HT1080 (cell line): ENCODE results near the gene ADARB1. TPM values are rescaled to one million over a fixed set of nuclear protein-coding genes. Genes with fewer than 3 reads are reported as not detected.
"Not testable (repeated sequence)": the region's sequence is repeated elsewhere in the genome, so short reads cannot be mapped to it uniquely, and the experiment has no call there.

Experiments
- DNase-seq: peaks from one replicate; pipeline ENCODE4 v3.0.0-alpha.2; 2015; ENCODE audit warnings: low read depth
- polyA plus RNA-seq, 2 experiments: library from polyadenylated mRNA; depleted of rRNA; stranded (reverse); fragments of >200 nt; gene quantifications; 2 replicates each; pipeline ENCODE4 v1.2.3, GENCODE V29; 2015
- total RNA-seq: library from RNA; depleted of rRNA; stranded (reverse); fragments of >200 nt; shearing (Covaris generic); gene quantifications from 2 replicates; pipeline ENCODE4 v1.2.3, GENCODE V29; 2014; rRNA removed

ADARB1 gene
- total RNA-seq = 20.6 and 22.4 TPM in 2 replicates
- 17.7 and 21.2 TPM in 2 replicates for polyA plus RNA-seq (2015; cell fraction: cytosol; rRNA removed)
- polyA plus RNA-seq (2015; cell fraction: nucleus; rRNA removed) = 27.7 and 28.2 TPM in 2 replicates

DNA sequence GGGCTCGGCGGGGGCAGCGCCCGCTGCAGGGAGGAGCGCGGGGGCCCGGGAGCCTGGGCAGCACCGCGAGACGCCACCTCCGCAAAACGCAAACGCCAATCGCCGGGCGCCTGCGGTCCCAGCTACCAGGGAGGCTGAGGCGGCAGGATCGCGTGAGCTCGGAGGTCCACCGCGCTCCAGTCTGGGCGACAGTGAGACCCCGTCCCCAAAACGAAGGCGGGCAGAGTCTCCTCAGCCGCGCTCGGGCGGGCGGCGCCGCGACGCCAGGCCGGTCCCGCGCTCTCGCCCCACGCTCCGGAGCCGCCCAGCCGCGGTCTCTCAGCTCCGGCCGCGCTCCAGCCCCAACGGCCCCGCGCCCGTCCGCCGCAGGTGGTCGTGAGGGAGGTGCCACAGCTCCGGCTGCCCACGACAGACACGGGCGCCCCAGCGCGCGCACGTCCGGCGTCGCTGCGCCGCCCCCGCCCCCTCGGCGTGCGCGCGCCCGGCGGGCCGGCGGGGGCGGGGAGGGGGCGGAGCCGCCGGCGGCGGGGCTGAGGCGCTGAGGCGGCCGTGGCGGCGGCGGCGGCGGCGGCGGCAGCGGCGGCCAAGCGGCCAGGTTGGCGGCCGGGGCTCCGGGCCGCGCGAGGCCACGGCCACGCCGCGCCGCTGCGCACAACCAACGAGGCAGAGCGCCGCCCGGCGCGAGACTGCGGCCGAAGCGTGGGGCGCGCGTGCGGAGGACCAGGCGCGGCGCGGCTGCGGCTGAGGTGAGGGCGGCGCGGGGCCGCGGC lies at the start of gene ADARB1:
ADARB1 (plus strand) TSS at position 533 of the 770 bp plus-strand sequence. CDS start 97,077 bp downstream, outside the sequence.
- DNase-seq = peak; percentile 37

DNA sequence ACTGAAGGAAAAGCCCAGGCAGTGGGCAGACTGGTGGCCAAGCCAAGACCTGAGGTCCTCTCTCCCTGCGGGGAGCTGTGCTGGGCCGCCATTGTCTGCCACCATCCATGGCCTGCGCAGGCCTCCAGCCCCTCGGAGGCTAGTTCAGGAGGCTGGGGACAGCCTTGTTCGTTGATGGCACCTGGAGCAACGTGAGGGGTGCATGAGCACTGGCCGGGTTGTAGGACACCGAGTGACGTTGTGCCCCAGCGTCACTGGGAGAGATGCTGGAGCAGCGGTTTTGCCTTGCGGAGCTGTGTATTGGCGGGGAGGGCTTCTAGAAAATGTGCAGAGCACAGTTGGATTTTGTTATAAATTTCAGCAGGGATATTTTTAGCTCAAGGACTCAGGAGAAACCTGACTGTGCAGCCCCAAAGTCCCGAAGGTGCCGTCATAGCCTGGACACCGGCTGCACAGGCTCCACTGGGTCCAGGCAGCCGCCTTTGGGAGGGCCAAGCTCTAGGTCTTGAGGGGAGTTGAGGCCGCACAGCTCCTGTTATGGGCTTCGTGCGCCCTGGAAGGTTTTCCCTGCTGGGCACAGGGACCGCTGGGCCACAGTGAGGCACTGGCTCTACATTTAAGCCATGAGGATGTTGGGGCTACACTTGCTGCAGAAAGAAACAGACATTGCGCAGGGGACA lies 48.2 kb upstream of the ADARB1 start:
- no peak for DNase-seq

GRCh38 chr21:45026826-45027225 lies 47.6 kb upstream of the ADARB1 start:
- no peak for DNase-seq

DNA sequence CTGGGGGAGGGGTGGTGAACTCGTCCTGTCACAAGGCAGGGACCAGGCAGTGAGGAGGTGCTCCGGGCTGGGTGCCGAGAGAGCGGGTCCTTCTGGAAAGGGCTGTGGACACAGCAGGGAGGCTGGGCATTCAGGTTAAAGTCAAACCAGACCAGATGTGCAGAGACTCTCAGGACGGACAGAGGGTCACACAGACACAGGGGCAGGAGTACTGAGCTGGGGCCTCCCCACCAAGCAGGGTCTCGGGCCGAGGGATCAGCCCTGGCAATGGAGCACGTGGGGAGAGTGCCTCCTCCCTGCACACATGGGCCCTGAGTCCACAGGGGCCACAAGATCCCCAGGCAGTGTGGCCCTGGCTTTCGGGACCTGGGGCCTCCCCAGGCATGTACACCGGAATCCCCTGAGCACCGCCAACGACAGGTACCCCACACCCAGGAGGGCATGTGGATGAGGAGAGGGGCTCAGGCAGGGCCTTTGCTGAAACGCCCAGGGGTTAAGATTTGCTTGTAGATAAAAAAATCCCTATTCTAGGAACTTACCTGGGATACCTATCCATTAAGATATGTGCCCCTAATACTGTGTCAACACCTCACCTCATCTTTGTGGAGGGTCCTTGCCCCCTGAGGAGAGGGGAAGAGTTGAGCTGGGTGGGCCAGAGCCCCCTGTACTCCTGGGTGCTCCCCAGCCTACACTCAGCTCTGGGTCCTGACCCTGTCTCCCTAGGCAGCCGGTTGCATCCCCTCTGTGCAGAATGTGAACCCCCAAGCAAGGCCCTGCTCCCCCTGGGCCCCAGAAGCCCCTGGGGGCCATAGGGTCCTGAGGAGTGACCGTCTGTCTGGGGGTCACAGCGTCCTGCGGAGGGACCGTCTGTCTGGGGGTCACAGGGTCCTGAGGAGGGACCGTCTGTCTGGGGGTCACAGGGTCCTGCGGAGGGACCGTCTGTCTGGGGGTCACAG lies 46.9 kb upstream of the ADARB1 start:
- no peak for DNase-seq

DNA sequence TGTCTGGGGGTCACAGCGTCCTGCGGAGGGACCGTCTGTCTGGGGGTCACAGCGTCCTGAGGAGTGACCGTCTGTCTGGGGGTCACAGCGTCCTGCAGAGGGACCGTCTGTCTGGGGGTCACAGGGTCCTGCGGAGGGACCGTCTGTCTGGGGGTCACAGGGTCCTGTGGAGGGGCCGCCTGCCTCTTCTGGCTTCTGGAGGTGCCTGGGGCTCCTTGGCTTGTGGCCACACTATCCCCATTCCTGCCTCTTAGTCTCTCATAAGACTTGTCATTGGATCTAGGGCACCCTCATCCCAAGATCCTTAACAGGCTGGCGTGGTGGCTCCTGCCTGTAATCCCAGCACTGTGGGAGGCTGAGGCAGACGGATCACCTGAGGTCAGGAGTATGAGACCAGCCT lies 45.7 kb upstream of the ADARB1 start:
- DNase-seq = not testable (repeated sequence)

GRCh38 chr21:45029298-45029947 lies 45.0 kb upstream of the ADARB1 start:
- no peak for DNase-seq

DNA sequence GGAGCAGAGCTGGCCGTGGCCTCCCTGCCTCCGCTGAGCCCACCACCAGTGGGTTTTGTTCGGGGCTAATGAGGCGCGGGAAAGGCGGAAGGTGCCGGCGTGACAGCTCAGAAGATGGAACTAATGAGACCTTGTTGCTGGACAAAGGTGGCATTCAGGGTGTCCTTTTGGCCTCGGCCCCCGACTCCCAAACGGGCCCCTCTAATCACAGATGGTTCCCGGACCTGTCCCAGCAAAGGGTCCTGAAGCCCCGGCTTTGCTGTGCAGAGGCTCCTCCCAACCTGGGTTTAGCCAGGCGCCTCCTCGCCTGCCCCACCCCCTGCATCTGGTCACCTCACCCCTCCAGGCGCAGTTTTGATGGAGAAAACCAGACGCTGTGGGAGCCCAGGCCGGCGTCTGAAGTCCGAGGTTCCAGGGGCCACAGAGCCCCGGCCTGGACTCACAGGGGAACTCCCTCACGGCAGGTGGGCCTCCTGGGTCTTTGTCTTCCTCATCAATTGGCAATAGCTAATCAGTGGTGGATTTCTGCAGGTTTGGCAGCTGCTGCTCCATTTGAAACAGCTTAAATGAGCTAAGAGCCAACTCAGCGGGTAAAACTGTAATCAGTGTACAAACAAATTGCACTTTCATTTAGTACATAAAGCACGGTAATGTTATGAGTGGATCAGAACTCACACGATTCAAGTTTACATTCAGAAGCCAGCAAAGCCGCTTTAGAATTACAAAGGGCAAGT lies 44.3 kb upstream of the ADARB1 start:
- DNase-seq = no peak

- no peak for DNase-seq
Measured at GRCh38 chr21:45030682-45031570, 43.5 kb upstream of the ADARB1 start.

DNA sequence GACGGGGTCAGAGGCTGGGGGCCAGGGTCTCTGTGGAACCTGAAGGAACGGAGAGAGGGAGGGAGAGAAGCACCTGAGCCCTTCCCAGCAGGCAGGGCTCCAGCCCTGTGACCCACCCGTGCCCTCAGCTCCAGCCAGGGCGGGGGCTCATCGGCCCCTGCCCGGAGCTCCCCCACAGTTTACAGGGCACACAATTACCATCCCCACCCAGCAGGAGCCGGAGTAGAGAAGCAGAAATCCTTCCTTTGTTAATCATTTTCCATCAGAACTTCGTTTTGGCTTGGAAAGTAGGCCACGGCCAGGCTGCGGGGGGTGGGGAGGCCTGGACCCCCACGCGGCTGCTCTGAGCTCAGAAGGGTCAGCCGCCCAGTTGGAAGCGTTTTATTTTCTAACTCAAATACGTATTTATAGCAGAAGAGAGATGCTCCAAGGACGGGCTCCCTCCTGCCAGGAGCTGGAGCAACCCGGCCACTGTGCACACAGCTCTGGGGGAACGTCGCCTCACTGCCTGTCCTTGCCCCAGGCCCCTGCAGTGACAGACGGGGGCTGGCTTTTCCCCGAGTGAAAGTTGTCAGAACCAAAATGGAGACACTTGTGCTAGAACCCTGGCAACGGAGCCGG lies 42.7 kb upstream of the ADARB1 start:
- DNase-seq = no peak

GRCh38 chr21:45032332-45032731 lies 42.0 kb upstream of the ADARB1 start:
- DNase-seq = no peak

DNA sequence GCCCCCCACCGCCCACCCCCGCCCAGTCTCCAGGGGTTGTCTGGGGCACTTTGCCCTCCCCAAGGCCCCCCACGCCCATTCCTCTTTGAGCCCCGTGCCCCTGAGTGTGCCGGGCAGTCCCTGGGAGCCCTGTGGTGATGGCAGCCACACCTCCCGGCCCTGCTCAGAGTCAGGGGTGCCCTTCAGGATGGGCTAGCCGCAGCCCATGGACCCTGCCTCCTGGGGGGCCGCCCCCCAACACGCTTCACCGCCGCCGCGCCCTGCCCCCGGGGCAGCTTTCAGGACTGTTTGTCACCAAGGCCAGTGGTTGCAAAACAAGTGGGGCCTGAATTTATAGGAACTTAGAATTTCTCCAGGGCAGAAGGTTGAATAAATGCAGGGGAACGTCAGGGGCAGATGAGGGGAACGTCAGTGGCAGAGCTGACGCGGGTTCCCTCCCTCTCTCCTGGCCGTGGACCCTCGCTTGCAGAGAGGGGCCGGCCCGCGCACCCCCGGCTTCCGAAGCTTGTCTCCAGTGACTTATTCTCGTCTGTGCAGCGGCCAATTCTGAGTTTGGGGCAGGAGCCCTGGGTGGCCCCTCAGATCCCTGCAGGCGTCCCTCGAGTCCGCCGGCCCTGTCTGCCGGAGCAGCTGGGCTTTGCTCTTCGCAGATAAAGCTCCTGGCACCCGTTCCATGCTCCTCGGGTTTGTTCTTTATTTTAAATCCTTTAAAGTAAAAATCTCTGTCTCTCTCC lies 41.2 kb upstream of the ADARB1 start:
- no peak for DNase-seq

- no peak for DNase-seq
Measured at GRCh38 chr21:45033791-45034555, 40.4 kb upstream of the ADARB1 start.

DNA sequence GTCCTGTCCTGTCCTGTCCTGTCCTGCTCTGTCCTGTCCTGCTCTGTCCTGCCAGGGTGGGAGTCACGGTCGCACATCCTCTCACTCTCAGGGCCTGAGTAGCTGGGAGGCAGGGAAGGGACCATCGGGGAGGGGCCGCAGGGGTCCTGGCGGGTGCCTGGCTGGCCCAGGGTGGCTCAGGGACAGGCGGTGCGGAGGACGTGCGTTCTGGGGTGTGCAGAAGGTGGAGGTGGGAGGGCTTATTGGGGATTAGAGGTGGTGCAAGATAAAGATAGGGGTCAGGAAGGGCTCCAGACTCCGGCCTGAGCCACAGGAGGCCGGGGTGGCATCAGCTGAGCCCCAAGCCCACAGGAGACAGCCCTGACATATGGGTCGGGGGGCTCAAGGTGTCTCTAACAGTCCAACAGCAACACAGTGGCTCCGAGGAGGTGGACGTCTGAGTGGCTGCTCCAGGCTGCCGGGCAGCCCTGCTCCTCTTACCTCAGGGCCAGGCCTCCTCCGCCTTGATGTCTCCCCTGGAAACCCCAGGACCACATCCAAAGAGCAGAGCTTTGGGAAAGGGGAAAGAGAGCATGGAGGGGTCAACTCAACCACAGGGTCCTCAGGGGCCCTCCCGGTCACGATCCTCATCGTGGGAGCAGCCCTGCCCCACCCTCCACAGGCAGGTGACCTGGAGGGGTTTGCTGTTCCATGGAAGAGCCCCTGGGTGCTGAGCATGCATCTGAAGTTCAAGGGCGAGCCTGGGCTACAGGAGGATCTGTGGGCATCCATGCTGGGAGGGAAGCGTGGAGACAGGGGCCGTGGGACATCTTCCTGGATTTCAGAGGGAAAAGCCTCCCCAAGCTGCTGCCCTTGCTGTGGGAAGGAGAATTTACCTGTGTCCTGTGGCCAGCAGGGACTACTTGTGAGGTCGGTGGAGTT lies 39.6 kb upstream of the ADARB1 start:
- no peak for DNase-seq

- DNase-seq = no peak
Measured at GRCh38 chr21:45035477-45035848, 38.9 kb upstream of the ADARB1 start.

GRCh38 chr21:45036630-45037029 lies 37.8 kb upstream of the ADARB1 start:
- no peak for DNase-seq

- DNase-seq = no peak
Measured at GRCh38 chr21:45037986-45038385, 36.4 kb upstream of the ADARB1 start.
